ENCODE measurements around the gene ANKH. TPM values are rescaled to one million over a fixed set of nuclear protein-coding genes. Genes with fewer than 3 reads are reported as not detected.

The ANKH gene
- total RNA-seq, 1 donor from 2014 or later: 29.9 TPM

GRCh38 chr5:14726066-14726838 is 145.3 kb downstream of the ANKH start:
- DNase-seq (ENCODE audit: low spot score, unreplicated experiment): no peak
- Mint-ChIP-seq H3K4me1 (ENCODE audit: low read depth) (peaks cover 21% of the 10 kb centered on the region), H3K9me3 (ENCODE audit: low read depth) (no peaks in the 10 kb centered on the region), H3K27ac (no peak overlapping the region), H3K4me3 (ENCODE audit: low read depth) (no peak overlapping the region), H3K27me3 (no peaks in the 10 kb centered on the region), H3K36me3 (ENCODE audit: insufficient read depth) (peaks cover 2% of the 10 kb centered on the region)
- no peak for TF ChIP-seq CTCF (IDR thresholded peaks at IDR 0.05; ENCODE audit: unreplicated experiment)

GRCh38 chr5:14724633-14725032 is 146.9 kb downstream of the ANKH start:
- Mint-ChIP-seq H3K9me3 (ENCODE audit: low read depth) (no peaks in the 10 kb centered on the region), H3K27me3 (no peaks in the 10 kb centered on the region), H3K27ac (no peak overlapping the region), H3K36me3 (ENCODE audit: insufficient read depth) (peaks cover 2% of the 10 kb centered on the region), H3K4me1 (ENCODE audit: low read depth) (peaks cover 20% of the 10 kb centered on the region), H3K4me3 (ENCODE audit: low read depth) (no peak overlapping the region)
- no peak for DNase-seq (ENCODE audit: low spot score, unreplicated experiment)
- TF ChIP-seq CTCF (IDR thresholded peaks at IDR 0.05; ENCODE audit: unreplicated experiment): no peak

- TF ChIP-seq CTCF (IDR thresholded peaks at IDR 0.05; ENCODE audit: unreplicated experiment): no peak
- H3K27ac Mint-ChIP-seq: no peak overlapping the region
Measured at GRCh38 chr5:14723701-14724132, 147.9 kb downstream of the ANKH start.

GRCh38 chr5:14722923-14723322 is 148.7 kb downstream of the ANKH start:
- no peak for DNase-seq (ENCODE audit: low spot score, unreplicated experiment)
- Mint-ChIP-seq H3K9me3 (ENCODE audit: low read depth) (peaks cover 3% of the 10 kb centered on the region), H3K4me3 (ENCODE audit: low read depth) (no peak overlapping the region), H3K27ac (no peak overlapping the region), H3K4me1 (ENCODE audit: low read depth) (peaks cover 12% of the 10 kb centered on the region), H3K27me3 (no peaks in the 10 kb centered on the region), H3K36me3 (ENCODE audit: insufficient read depth) (peaks cover 12% of the 10 kb centered on the region)
- TF ChIP-seq CTCF (IDR thresholded peaks at IDR 0.05; ENCODE audit: unreplicated experiment): no peak

More at GRCh38 chr5:14723701-14724132, 147.9 kb downstream of the ANKH start:
- Mint-ChIP-seq H3K9me3 (ENCODE audit: low read depth) (no peaks in the 10 kb centered on the region), H3K36me3 (ENCODE audit: insufficient read depth) (peaks cover 6% of the 10 kb centered on the region), H3K4me3 (ENCODE audit: low read depth) (no peak overlapping the region), H3K4me1 (ENCODE audit: low read depth) (peaks cover 20% of the 10 kb centered on the region), H3K27me3 (no peaks in the 10 kb centered on the region)
- DNase-seq (ENCODE audit: low spot score, unreplicated experiment): no peak

- peaks cover 15% of the 10 kb centered on the region for H3K36me3 Mint-ChIP-seq (ENCODE audit: insufficient read depth)
- H3K9me3 Mint-ChIP-seq (ENCODE audit: low read depth): peaks cover 3% of the 10 kb centered on the region
- peak overlapping the region; percentile 9 for H3K27ac Mint-ChIP-seq
- TF ChIP-seq CTCF (IDR thresholded peaks at IDR 0.05; ENCODE audit: unreplicated experiment): no peak
- H3K4me1 Mint-ChIP-seq (ENCODE audit: low read depth): peaks cover 8% of the 10 kb centered on the region
- H3K4me3 Mint-ChIP-seq (ENCODE audit: low read depth): no peak overlapping the region
- no peaks in the 10 kb centered on the region for H3K27me3 Mint-ChIP-seq
- DNase-seq (ENCODE audit: low spot score, unreplicated experiment): no peak
Measured at GRCh38 chr5:14721990-14722656, 149.5 kb downstream of the ANKH start.

Data from progenitor cell of endocrine pancreas (in vitro differentiated cells).